IMR-90 (cell line): ENCODE data around the gene VSNL1. TPM values are rescaled to one million over a fixed set of nuclear protein-coding genes. Genes with fewer than 3 reads are reported as not detected.
A peak's percentile ranks its signal among the peaks of the same experiment; 100 is the strongest.

ENCODE experiments used
- ATAC-seq: fragments of 200-7000 bp; cut with Tn5 transposase; 2 replicates; pipeline ENCODE4 v1.9.1; 2020; ENCODE audit warnings: low read depth, mild to moderate bottlenecking, moderate library complexity
- Bru-seq: library from RNA; stranded (reverse); fragments of 400-500 nt; gene quantifications from one replicate; lab custom pipeline; 2021; lab: Mats Ljungman, UMichigan
- BruChase-seq, 2 experiments: library from RNA; stranded (reverse); fragments of 400-500 nt; gene quantifications; one replicate each; lab custom pipeline; 2021; lab: Mats Ljungman, UMichigan
- BruUV-seq: library from RNA; stranded (reverse); fragments of 400-500 nt; replicated peaks from 2 replicates; lab custom pipeline; 2021; lab: Mats Ljungman, UMichigan
- CTCF ChIA-PET: fragments of 300-600 bp; formaldehyde crosslinking; extraction: SDS; loops from one replicate; lab custom pipeline; 2021; ENCODE audit warnings: antibody characterized with exemption; lab: Yijun Ruan, JAX
- POLR2A ChIA-PET: fragments of 300-600 bp; sonication (Branson Sonifier 250); formaldehyde crosslinking; loops from one replicate; lab custom pipeline; 2022; ENCODE audit warnings: antibody characterized with exemption; ENCODE audit not compliant: unreplicated experiment; lab: Charles Lee
- DNase-seq: peaks from one replicate; pipeline ENCODE4 v3.0.0; 2013
- H2AFZ ChIP-seq: replicated peaks from 2 replicates; pipeline ENCODE3; 2013; ENCODE audit warnings: low read length, mild to moderate bottlenecking; ENCODE audit not compliant: poor library complexity
- H2AK5ac ChIP-seq: 2 replicates; pipeline ENCODE4 v1.6.1; 2013; ENCODE audit warnings: low read depth, low read length, inconsistent platforms
- H2AK9ac ChIP-seq: replicated peaks from 2 replicates; pipeline ENCODE3; 2013; ENCODE audit warnings: mild to moderate bottlenecking, low read depth, low read length, moderate library complexity; ENCODE audit not compliant: poor library complexity
- H2BK120ac ChIP-seq: 2 replicates; pipeline ENCODE4 v1.6.1; 2013; ENCODE audit warnings: low read depth, low read length, inconsistent platforms
- H2BK15ac ChIP-seq: 3 replicates; pipeline ENCODE4 v1.6.1; 2013; ENCODE audit warnings: low read depth, low read length, inconsistent platforms
- H2BK20ac ChIP-seq: 2 replicates; pipeline ENCODE4 v1.6.1; 2013; ENCODE audit warnings: low read depth, mild to moderate bottlenecking, inconsistent platforms, low read length, moderate library complexity
- H2BK5ac ChIP-seq: 2 replicates; pipeline ENCODE4 v1.6.1; 2013; ENCODE audit warnings: mild to moderate bottlenecking, low read depth, low read length, inconsistent platforms; ENCODE audit not compliant: poor library complexity, severe bottlenecking
- H3K14ac ChIP-seq: replicated peaks from 2 replicates; pipeline ENCODE4 v1.6.1; 2013; ENCODE audit warnings: low read depth, low read length, inconsistent platforms
- H3K18ac ChIP-seq: 2 replicates; pipeline ENCODE4 v1.6.1; 2013; ENCODE audit warnings: low read depth, low read length, control low read depth
- H3K23ac ChIP-seq: 2 replicates; pipeline ENCODE4 v1.6.1; 2013; ENCODE audit warnings: low read depth, low read length, inconsistent platforms
- H3K27ac ChIP-seq: 2 replicates; pipeline ENCODE4 v1.5.1; 2013; ENCODE audit warnings: mild to moderate bottlenecking, control low read depth, low read length; ENCODE audit not compliant: insufficient read depth
- H3K27me3 ChIP-seq: 2 replicates; pipeline ENCODE4 v1.6.1; 2013; ENCODE audit warnings: low read length; ENCODE audit not compliant: control insufficient read depth, insufficient read depth
- H3K36me3 ChIP-seq: 2 replicates; pipeline ENCODE4 v1.6.1; 2013; ENCODE audit warnings: low read length, mixed read lengths; ENCODE audit not compliant: control insufficient read depth, insufficient read depth
- H3K4ac ChIP-seq: 2 replicates; pipeline ENCODE4 v1.6.1; 2013; ENCODE audit warnings: low read depth, low read length, inconsistent platforms
- H3K4me1 ChIP-seq: 2 replicates; pipeline ENCODE4 v1.6.1; 2013; ENCODE audit warnings: low read length, mixed read lengths; ENCODE audit not compliant: control insufficient read depth, insufficient read depth
- H3K4me2 ChIP-seq: 2 replicates; pipeline ENCODE4 v1.6.1; 2013; ENCODE audit warnings: low read depth, mild to moderate bottlenecking, control low read depth, low read length, moderate library complexity
- H3K4me3 ChIP-seq: 2 replicates; pipeline ENCODE4 v1.5.1; 2013; ENCODE audit warnings: low read depth, mild to moderate bottlenecking, control low read depth, low read length, moderate library complexity; ENCODE audit not compliant: insufficient read depth
- H3K56ac ChIP-seq: 2 replicates; pipeline ENCODE4 v1.6.1; 2013; ENCODE audit warnings: low read length, inconsistent platforms; ENCODE audit not compliant: insufficient read depth; ENCODE audit errors: extremely low read depth
- H3K79me1 ChIP-seq, 2 experiments: 2 replicates each; pipeline ENCODE4 v1.6.1; 2013; ENCODE audit warnings: low read length in 2 of 2, inconsistent platforms in 1 of 2, low read depth in 1 of 2
- H3K9ac ChIP-seq: 2 replicates; pipeline ENCODE4 v1.6.1; 2013; ENCODE audit warnings: low read depth, low read length, control low read depth
- H3K9me1 ChIP-seq: 2 replicates; pipeline ENCODE4 v1.6.1; 2013; ENCODE audit warnings: low read length, inconsistent platforms; ENCODE audit not compliant: insufficient read depth
- H3K9me3 ChIP-seq: 2 replicates; pipeline ENCODE4 v1.6.1; 2013; ENCODE audit warnings: low read length; ENCODE audit not compliant: control insufficient read depth, insufficient read depth
- H4K20me1 ChIP-seq: 2 replicates; pipeline ENCODE4 v1.6.1; 2013; ENCODE audit warnings: low read length, inconsistent platforms; ENCODE audit not compliant: insufficient read depth
- H4K5ac ChIP-seq: 2 replicates; pipeline ENCODE4 v1.6.1; 2013; ENCODE audit warnings: mild to moderate bottlenecking, low read depth, low read length, control low read depth
- H4K8ac ChIP-seq, 2 experiments: 2 replicates each; pipeline ENCODE4 v1.6.1; 2013; ENCODE audit warnings: low read depth in 2 of 2, low read length in 2 of 2, control low read depth in 1 of 2, inconsistent platforms in 1 of 2
- H4K91ac ChIP-seq: 2 replicates; pipeline ENCODE4 v1.6.1; 2013; ENCODE audit warnings: low read depth, low read length, inconsistent platforms; ENCODE audit not compliant: insufficient read depth
- MAZ ChIP-seq: IDR thresholded peaks from 2 replicates; pipeline ENCODE4 v1.6.1; 2012; ENCODE audit warnings: low read depth, mild to moderate bottlenecking, low read length, improper control_type of control experiment, moderate library complexity, borderline replicate concordance
- RFX5 ChIP-seq: IDR thresholded peaks from 2 replicates; pipeline ENCODE4 v1.8.0; 2012; ENCODE audit warnings: low read depth, mild to moderate bottlenecking, low read length, moderate library complexity
- WGBS, 2 experiments: methylation state at CpG; one replicate each; pipeline versions ENCODE4 v1.1.5 to v1.1.7; 2013; ENCODE audit warnings: missing lambda C conversion rate in 2 of 2; ENCODE audit not compliant: insufficient read length in 1 of 2; ENCODE audit errors: extremely low coverage in 2 of 2; 5-methylcytosine and 5-hydroxymethylcytosine counted together
- dilution Hi-C: fragments of 300-500 bp; cut with HindIII; formaldehyde crosslinking; loops from one replicate; pipeline ENCODE4 v1.14.3; 2018; ENCODE audit warnings: low sequenced_read_pairs; ENCODE audit not compliant: unreplicated experiment
- in situ Hi-C: fragments of 300-500 bp; cut with MboI; formaldehyde crosslinking; loops from 3 replicates; pipeline ENCODE4 v1.14.3; 2019; ENCODE audit warnings: low sequenced_read_pairs, inconsistent platforms, mixed read lengths
- intact Hi-C: fragments of 100-400 bp; cut with micrococcal nuclease; formaldehyde crosslinking; loops from 2 replicates; pipeline ENCODE4 v1.10.0; 2022
- long read RNA-seq: library from polyadenylated mRNA; unstranded; transcript quantifications from one replicate; pipeline ENCODE4 v2.0.0, GENCODE V29; 2021; ENCODE audit not compliant: unreplicated experiment
- polyA plus RNA-seq, 3 experiments: library from polyadenylated mRNA; depleted of rRNA; stranded (reverse); fragments of >200 nt; gene quantifications; 2 replicates each; pipeline ENCODE4 v1.2.3, GENCODE V29; 2012; ENCODE audit warnings: low replicate concordance in 1 of 3
- total RNA-seq: library from RNA; depleted of rRNA; stranded (reverse); fragments of >200 nt; gene quantifications from 2 replicates; pipeline ENCODE4 v1.2.3, GENCODE V29; 2012; rRNA removed

The VSNL1 gene
- total RNA-seq (0.28 and 0.36 TPM in 2 replicates), polyA plus RNA-seq (2012; rRNA removed) (0.24 and 0.32 TPM in 2 replicates), Bru-seq, nascent RNA (percentile 2 among the genes with signal in this experiment), BruChase-seq, experiment 1, labeled RNA remaining after a 6-hour chase (percentile 3 among the genes with signal in this experiment), BruChase-seq, experiment 2, labeled RNA remaining after a 2-hour chase (percentile 2 among the genes with signal in this experiment)
- polyA plus RNA-seq (2012; cell fraction: cytosol; rRNA removed): 0.05 and 0.16 TPM in 2 replicates
- 0.08 TPM in 1 of 2 replicates, not detected in the other for polyA plus RNA-seq (2012; cell fraction: nucleus; rRNA removed; ENCODE audit: low replicate concordance)
- long read RNA-seq: 0 reads

GRCh38 chr2:17540093-17540812 is at the start of gene VSNL1:
TSS of gene VSNL1 (plus strand) at chr2:17540696. CDS start at chr2:17592075, 51,379 bp downstream.
- Histone ChIP-seq H3K4me1 (no peaks in the 10 kb centered on the region; the same call in 1 of the 2 replicates), H3K56ac (no peak within 1 kb of the TSS), H3K4ac (0 out of 2 replicates have a peak within 1 kb of the TSS, but pooled peaks have one; percentile 11), H3K36me3 (no peaks in the 10 kb centered on the region), H3K79me1 (no peaks in the 10 kb centered on the region), H2BK5ac (no peak within 1 kb of the TSS), H3K23ac (no peak within 1 kb of the TSS), H3K14ac (no peak within 1 kb of the TSS), H3K27me3 (peaks cover 31% of the 10 kb centered on the region), H2AK9ac (no peak within 1 kb of the TSS), H3K4me2 (peak within 1 kb of the TSS; percentile 54), H2BK15ac (no peak within 1 kb of the TSS), H3K9ac (no peak within 1 kb of the TSS), H4K91ac (no peak within 1 kb of the TSS), H3K9me1 (no peaks in the 10 kb centered on the region), H4K20me1 (no peaks in the 10 kb centered on the region), H2BK120ac (no peak within 1 kb of the TSS), H3K9me3 (no peaks in the 10 kb centered on the region; the same call in 1 of the 2 replicates), H3K27ac (no peak within 1 kb of the TSS), H2AFZ (peak within 1 kb of the TSS; percentile 83), H4K8ac (no peak within 1 kb of the TSS), H3K18ac (no peak within 1 kb of the TSS), H4K5ac (no peak within 1 kb of the TSS), H2BK20ac (no peak within 1 kb of the TSS), H3K4me3 (peak within 1 kb of the TSS; percentile 39), H2AK5ac (no peak within 1 kb of the TSS)
- TF ChIP-seq MAZ (peak; percentile 73; the same call in 1 of the 2 replicates), RFX5 (no peak)
- in situ Hi-C loops (no loop called here), dilution Hi-C loops (no loop called here), intact Hi-C loops (no loop called here)
- no TSS peak for BruUV-seq
- ATAC-seq (peak; percentile 78), DNase-seq (peak; percentile 68)
- ChIA-PET CTCF (interaction anchor here (0.6 to 1.3 kb wide), 5 partner anchors 20 to 622 kb away, joined by 3 to 6 read pairs (median 4); no protein-coding TSS in a partner anchor), POLR2A (no interaction called here)
- 0% methylated on average over 11 of the region's 43 CpGs; no CpG with 5 or more reads in 1 of the 2 experiments for WGBS, 2 experiments
